Measurements from ENCODE around the gene GMCL1.
A peak's percentile ranks its signal among the peaks of the same experiment; 100 is the strongest.

Gene GMCL1

DNA sequence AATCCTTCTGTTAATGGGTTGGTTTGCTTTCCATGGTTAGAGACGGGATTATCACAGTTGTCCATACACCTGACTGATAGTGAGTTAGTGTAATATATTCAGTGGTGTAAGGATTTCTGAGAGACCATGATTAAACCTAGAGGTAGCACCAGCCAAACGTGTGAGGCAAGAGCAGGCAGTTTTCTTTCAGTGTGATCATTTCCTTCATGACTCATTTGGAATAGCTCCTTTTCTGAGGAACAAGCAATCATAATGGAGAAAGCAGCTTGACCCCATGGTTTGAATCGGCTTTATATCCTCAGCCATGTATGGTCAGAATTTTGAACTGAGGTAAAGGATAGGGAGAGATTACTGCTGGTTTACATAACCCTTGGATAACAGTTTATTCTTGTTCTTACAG, 88.4 kb downstream of the GMCL1 start:
- TF ChIP-seq TAF1 (IDR thresholded peaks at IDR 0.05; ENCODE audit: low read depth) (no peak), CREB1 (IDR thresholded peaks at IDR 0.05; ENCODE audit: low read depth) (no peak), EP300 (IDR thresholded peaks at IDR 0.05; ENCODE audit: borderline replicate concordance) (no peak), YY1 (IDR thresholded peaks at IDR 0.05; ENCODE audit: low read depth) (no peak)

DNA sequence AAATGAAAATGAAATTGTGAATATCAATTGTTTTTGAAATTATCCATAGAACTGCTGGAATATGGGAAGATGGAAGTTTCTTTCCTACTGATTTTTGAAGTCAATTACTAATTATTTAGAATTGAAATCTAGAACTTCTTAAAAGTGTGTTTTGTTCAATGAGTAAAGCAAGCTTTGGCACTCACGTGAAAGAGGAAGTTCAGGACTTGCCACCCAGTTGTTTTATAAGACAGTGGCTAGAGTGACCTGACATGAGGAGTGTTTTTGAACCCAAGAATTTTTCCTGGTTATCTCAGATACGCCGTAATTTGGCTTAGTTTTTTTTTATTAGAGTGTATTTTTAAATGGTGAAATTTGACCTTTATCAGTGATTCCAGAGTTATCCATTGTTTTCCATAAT, 88.9 kb downstream of the GMCL1 start:
- TF ChIP-seq ZBTB7A (IDR thresholded peaks at IDR 0.05; ENCODE audit: low read depth) (no peak), CREB1 (IDR thresholded peaks at IDR 0.05; ENCODE audit: low read depth) (no peak)

DNA sequence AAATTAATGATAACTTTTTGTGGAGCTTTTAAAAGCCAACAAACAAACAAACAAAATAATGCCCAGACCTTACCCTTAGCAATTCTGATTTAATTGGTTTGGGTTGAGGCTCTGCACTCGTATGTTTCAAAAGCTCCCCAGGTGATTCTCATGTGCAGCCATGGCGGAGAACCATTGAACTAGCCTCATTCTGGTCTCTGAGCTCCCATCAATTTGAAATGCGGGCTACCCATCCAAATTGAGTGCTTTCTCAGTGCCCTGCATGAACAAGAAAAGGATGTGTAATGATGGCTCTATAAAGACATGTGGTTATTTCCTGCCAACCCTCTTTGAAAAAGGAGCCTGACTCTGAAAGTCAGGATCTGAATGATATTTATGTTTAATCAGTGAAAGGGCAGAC, 93.7 kb downstream of the GMCL1 start:
- TF ChIP-seq ZBTB7A (IDR thresholded peaks at IDR 0.05; ENCODE audit: low read depth): no peak
- TF ChIP-seq, protein P1, sequence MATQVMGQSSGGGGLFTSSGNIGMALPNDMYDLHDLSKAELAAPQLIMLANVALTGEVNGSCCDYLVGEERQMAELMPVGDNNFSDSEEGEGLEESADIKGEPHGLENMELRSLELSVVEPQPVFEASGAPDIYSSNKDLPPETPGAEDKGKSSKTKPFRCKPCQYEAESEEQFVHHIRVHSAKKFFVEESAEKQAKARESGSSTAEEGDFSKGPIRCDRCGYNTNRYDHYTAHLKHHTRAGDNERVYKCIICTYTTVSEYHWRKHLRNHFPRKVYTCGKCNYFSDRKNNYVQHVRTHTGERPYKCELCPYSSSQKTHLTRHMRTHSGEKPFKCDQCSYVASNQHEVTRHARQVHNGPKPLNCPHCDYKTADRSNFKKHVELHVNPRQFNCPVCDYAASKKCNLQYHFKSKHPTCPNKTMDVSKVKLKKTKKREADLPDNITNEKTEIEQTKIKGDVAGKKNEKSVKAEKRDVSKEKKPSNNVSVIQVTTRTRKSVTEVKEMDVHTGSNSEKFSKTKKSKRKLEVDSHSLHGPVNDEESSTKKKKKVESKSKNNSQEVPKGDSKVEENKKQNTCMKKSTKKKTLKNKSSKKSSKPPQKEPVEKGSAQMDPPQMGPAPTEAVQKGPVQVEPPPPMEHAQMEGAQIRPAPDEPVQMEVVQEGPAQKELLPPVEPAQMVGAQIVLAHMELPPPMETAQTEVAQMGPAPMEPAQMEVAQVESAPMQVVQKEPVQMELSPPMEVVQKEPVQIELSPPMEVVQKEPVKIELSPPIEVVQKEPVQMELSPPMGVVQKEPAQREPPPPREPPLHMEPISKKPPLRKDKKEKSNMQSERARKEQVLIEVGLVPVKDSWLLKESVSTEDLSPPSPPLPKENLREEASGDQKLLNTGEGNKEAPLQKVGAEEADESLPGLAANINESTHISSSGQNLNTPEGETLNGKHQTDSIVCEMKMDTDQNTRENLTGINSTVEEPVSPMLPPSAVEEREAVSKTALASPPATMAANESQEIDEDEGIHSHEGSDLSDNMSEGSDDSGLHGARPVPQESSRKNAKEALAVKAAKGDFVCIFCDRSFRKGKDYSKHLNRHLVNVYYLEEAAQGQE (IDR thresholded peaks at IDR 0.05; ENCODE audit: low read depth): no peak
- TF ChIP-seq EGR1 (IDR thresholded peaks at IDR 0.05): no peak
- TF ChIP-seq FOXM1 (IDR thresholded peaks at IDR 0.05; ENCODE audit: borderline replicate concordance, low read depth): no peak
- no peak for TF ChIP-seq TEAD4 (IDR thresholded peaks at IDR 0.05)
- TF ChIP-seq EP300 (IDR thresholded peaks at IDR 0.05; ENCODE audit: borderline replicate concordance): no peak
- no peak for TF ChIP-seq TCF12 (IDR thresholded peaks at IDR 0.05; ENCODE audit: low read depth)
- TF ChIP-seq CEBPB (IDR thresholded peaks at IDR 0.05): no peak
- TF ChIP-seq, protein P2, sequence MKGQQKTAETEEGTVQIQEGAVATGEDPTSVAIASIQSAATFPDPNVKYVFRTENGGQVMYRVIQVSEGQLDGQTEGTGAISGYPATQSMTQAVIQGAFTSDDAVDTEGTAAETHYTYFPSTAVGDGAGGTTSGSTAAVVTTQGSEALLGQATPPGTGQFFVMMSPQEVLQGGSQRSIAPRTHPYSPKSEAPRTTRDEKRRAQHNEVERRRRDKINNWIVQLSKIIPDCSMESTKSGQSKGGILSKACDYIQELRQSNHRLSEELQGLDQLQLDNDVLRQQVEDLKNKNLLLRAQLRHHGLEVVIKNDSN (IDR thresholded peaks at IDR 0.05): no peak
- TF ChIP-seq TAF1 (IDR thresholded peaks at IDR 0.05; ENCODE audit: low read depth): no peak
- TF ChIP-seq CREB1 (IDR thresholded peaks at IDR 0.05; ENCODE audit: low read depth): no peak
- no peak for TF ChIP-seq RAD21 (IDR thresholded peaks at IDR 0.05; ENCODE audit: low read depth)
- TF ChIP-seq, protein P3, sequence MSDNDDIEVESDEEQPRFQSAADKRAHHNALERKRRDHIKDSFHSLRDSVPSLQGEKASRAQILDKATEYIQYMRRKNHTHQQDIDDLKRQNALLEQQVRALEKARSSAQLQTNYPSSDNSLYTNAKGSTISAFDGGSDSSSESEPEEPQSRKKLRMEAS (IDR thresholded peaks at IDR 0.05): no peak
- no peak for TF ChIP-seq YY1 (IDR thresholded peaks at IDR 0.05; ENCODE audit: low read depth)
- TF ChIP-seq NFIC (IDR thresholded peaks at IDR 0.05): no peak

DNA sequence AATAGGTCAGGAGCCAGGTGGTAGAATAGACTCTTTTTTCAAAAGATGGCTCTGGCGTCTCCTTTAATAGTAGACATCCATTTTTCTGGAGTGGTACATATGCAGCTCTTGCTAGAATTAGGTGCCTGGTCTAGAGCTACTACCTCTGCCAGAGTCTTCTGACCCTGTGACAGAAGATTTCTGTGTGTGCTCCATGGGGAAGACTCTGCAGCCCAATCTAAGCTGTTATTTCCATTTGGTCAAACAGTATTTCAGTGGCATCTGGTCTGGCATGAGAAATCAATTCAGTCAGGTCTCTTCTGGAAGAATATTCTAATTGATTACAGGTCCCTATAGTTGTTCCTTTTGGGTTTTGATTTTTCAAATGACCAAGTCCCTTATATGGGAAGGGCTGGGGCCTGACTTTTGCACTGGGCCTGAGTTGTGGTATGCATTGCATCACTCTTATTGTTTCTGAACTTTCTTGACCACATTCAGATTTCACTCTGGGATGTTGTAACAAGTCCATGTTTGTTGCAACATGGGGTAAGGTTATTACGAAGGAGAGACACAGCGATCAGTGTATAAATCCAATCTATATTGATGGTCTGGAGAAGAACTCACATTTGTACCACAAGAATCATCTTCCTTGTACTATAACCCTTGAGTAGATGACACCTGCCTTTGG, 97.5 kb downstream of the GMCL1 start:
- TF ChIP-seq CEBPB (IDR thresholded peaks at IDR 0.05) (peak; percentile 76), EP300 (IDR thresholded peaks at IDR 0.05; ENCODE audit: borderline replicate concordance) (no peak)
